RWPE1 (cell line): ENCODE measurements around the gene HLCS.

Experiments
- CTCF ChIA-PET: fragments of 350-600 bp; sonication (Branson Sonifier 250); formaldehyde crosslinking; extraction: SDS; loops from one replicate; lab custom pipeline; 2021; lab: Yijun Ruan, JAX
- POLR2A ChIA-PET: fragments of 400-600 bp; formaldehyde crosslinking; extraction: SDS; loops from one replicate; lab custom pipeline; 2020; ENCODE audit warnings: antibody characterized with exemption; ENCODE audit not compliant: low non-redundant PET; lab: Yijun Ruan, JAX
- DNase-seq: peaks from one replicate; pipeline ENCODE4 v3.0.0; 2012; ENCODE audit warnings: low spot score
- H3K27ac ChIP-seq: fragments of 450-650 bp; 2 replicates; pipeline ENCODE4 v1.5.1; 2017
- CTCF ChIP-seq: fragments of 450-650 bp; conservative IDR thresholded peaks from 2 replicates; pipeline ENCODE4 v1.5.1; 2017; ENCODE audit warnings: low read depth, mild to moderate bottlenecking

HLCS gene

GRCh38 chr21:36830100-36830499, 136.4 kb downstream of the HLCS start:
- ChIA-PET POLR2A (no interaction called here), CTCF (no interaction called here)
- no peak for TF ChIP-seq CTCF
- no peak overlapping the region for H3K27ac ChIP-seq
- DNase-seq, result no peak

GRCh38 chr21:36828891-36829515, 137.5 kb downstream of the HLCS start:
- TF ChIP-seq CTCF, result no peak
- CTCF ChIA-PET, result no interaction called here
- DNase-seq, result no peak
- H3K27ac ChIP-seq, result no peak overlapping the region
- POLR2A ChIA-PET, result no interaction called here

- POLR2A ChIA-PET, result no interaction called here
- no peak overlapping the region for H3K27ac ChIP-seq
- TF ChIP-seq CTCF, result no peak
- CTCF ChIA-PET, result no interaction called here
- DNase-seq, result no peak
Observed at GRCh38 chr21:36828208-36828607, 138.3 kb downstream of the HLCS start.

GRCh38 chr21:36825658-36826057, 140.8 kb downstream of the HLCS start:
- H3K27ac ChIP-seq, result no peak overlapping the region
- DNase-seq, result no peak
- ChIA-PET POLR2A (no interaction called here), CTCF (no interaction called here)
- no peak for TF ChIP-seq CTCF

- ChIA-PET CTCF (no interaction called here), POLR2A (no interaction called here)
- DNase-seq, result no peak
- no peak for TF ChIP-seq CTCF
- no peak overlapping the region for H3K27ac ChIP-seq
Observed at GRCh38 chr21:36821032-36821299, 145.5 kb downstream of the HLCS start.

GRCh38 chr21:36820176-36821031, 146.1 kb downstream of the HLCS start:
- no peak overlapping the region for H3K27ac ChIP-seq
- no peak for TF ChIP-seq CTCF
- ChIA-PET CTCF (no interaction called here), POLR2A (no interaction called here)
- no peak for DNase-seq
